Prostate gland (tissue), 2 donors: Measurements from ENCODE around the gene IMMP2L. TPM values are rescaled to one million over a fixed set of nuclear protein-coding genes. Genes with fewer than 3 reads are reported as not detected.
A peak's percentile ranks its signal among the peaks of the same experiment; 100 is the strongest.

Source experiments
- DNase-seq: peaks from one replicate; pipeline ENCODE4 v3.0.0-alpha.2; 2019; ENCODE audit warnings: low spot score
- H3K27ac ChIP-seq, 2 donors: fragments of 200-600 bp; sonication (generic); 2 replicates each; pipeline ENCODE4 v1.5.1; 2017 to 2019
- H3K27me3 ChIP-seq: fragments of 200-600 bp; sonication (generic); replicated peaks from 2 replicates; pipeline ENCODE4 v1.5.1; 2019; ENCODE audit not compliant: insufficient read depth
- H3K36me3 ChIP-seq, 2 donors: fragments of 200-600 bp; sonication (generic); 1 replicate in 1 of 2; 2 replicates in 1 of 2; pipeline versions ENCODE4 v1.5.1 to v1.8.1; 2017 to 2019
- H3K4me1 ChIP-seq: fragments of 200-600 bp; sonication (generic); replicated peaks from 2 replicates; pipeline ENCODE4 v1.5.1; 2019
- H3K4me3 ChIP-seq, 2 donors: fragments of 200-600 bp; sonication (generic); 2 replicates each; pipeline ENCODE4 v1.5.1; 2017 to 2019
- H3K9me3 ChIP-seq: fragments of 200-600 bp; sonication (generic); 2 replicates; pipeline ENCODE4 v1.5.1; 2017
- POLR2A ChIP-seq: fragments of 450-650 bp; IDR thresholded peaks from one replicate; pipeline ENCODE4 v1.6.1; 2016; ENCODE audit warnings: antibody characterized with exemption, mild to moderate bottlenecking
- POLR2AphosphoS5 ChIP-seq: sonication (generic); formaldehyde crosslinking; IDR thresholded peaks from one replicate; pipeline ENCODE4 v1.6.1; 2017; ENCODE audit warnings: antibody characterized with exemption
- WGBS: methylation state at CpG from one replicate; pipeline ENCODE4 v1.1.5; 2018; 5-methylcytosine and 5-hydroxymethylcytosine counted together
- intact Hi-C: fragments of 100-400 bp; cut with DNase I; formaldehyde crosslinking; loops from one replicate; pipeline ENCODE4 v1.14.2; 2022
- total RNA-seq, 2 donors: library from RNA; depleted of rRNA; stranded (reverse); fragments of >200 nt; gene quantifications; one replicate each; pipeline ENCODE4 v1.1.0, GENCODE V29; 2016
- TF ChIP-seq, protein P1 (sequence below), 4 experiments: fragments of 200-600 bp in 2 of 4; fragments of 450-650 bp in 2 of 4; sonication (generic) in 2 of 4; IDR thresholded peaks; 1 replicate in 3 of 4; 2 replicates in 1 of 4; pipeline ENCODE4 v1.5.1; 2016 to 2019; ENCODE audit warnings: antibody characterized with exemption in 4 of 4, mild to moderate bottlenecking in 2 of 4, moderate library complexity in 2 of 4

IMMP2L gene
- total RNA-seq, 2 donors from 2014 or later: 16.9 to 20.4 TPM

DNA sequence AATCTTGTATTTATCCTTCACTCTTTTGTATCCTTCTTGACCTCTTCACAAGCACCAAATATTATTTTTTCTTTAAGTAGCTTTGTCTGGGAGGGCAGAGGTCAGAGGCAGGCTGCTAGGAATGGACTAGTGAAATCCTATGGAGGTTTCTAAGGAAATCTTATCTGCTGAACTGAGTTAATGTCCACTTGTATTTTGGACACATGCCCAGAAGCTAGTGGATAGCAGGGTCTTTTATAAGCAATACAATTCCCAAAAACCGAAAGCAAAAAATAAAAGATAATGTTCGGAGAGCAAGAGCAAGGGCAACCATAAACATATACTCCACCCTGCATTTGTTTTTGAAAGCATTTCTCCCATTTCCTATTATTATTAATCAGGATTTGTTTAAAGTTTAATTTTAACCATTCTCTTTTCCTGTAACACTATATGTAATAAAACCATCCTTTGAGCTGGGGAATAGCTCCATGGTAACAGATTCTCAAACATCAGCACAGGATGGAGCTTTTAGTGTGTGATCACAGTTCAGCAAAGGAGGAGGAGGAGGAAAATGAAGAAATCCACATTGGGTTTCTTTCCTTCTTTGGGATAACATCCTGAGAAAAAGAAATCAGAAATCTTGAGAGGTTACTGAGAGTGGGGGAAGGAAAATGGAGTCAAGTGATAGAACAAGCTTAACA, 799.6 kb downstream of the IMMP2L start:
- H3K27ac ChIP-seq: no peak overlapping the region
- H3K9me3 ChIP-seq: no peaks in the 10 kb centered on the region
- no peaks in the 10 kb centered on the region for H3K27me3 ChIP-seq
- H3K36me3 ChIP-seq: no peaks in the 10 kb centered on the region
- 64% methylated on average over 2 of the region's 2 CpGs for WGBS
- no peaks in the 10 kb centered on the region for H3K4me1 ChIP-seq
- intact Hi-C loops: no loop called here
- no peak for DNase-seq
- TF ChIP-seq POLR2AphosphoS5 (no peak), POLR2A (no peak)
- TF ChIP-seq, protein P1, sequence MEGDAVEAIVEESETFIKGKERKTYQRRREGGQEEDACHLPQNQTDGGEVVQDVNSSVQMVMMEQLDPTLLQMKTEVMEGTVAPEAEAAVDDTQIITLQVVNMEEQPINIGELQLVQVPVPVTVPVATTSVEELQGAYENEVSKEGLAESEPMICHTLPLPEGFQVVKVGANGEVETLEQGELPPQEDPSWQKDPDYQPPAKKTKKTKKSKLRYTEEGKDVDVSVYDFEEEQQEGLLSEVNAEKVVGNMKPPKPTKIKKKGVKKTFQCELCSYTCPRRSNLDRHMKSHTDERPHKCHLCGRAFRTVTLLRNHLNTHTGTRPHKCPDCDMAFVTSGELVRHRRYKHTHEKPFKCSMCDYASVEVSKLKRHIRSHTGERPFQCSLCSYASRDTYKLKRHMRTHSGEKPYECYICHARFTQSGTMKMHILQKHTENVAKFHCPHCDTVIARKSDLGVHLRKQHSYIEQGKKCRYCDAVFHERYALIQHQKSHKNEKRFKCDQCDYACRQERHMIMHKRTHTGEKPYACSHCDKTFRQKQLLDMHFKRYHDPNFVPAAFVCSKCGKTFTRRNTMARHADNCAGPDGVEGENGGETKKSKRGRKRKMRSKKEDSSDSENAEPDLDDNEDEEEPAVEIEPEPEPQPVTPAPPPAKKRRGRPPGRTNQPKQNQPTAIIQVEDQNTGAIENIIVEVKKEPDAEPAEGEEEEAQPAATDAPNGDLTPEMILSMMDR (IDR thresholded peaks at IDR 0.05): no peak
- H3K4me3 ChIP-seq: no peak overlapping the region

DNA sequence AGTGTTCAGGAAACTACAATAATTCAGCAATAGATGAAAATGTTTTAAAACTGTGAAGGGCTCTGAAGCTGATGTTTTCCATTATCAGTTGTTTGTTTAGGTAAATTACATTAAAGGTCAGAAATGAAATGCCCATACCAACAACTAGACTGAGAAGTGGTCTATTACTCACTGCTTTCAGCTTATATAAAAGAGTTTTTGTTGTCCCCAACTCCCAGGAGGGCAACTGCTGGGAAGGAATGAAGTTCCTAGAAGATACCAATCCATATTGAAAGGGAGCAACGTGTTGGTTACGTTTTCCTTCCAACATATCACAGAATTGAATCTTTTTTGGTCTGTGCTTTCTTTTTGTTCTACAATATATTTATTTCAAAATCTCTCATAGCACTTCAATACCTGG, 802.0 kb downstream of the IMMP2L start:
- intact Hi-C loops: no loop called here
- Histone ChIP-seq H3K4me3 (no peak overlapping the region), H3K27ac (no peak overlapping the region), H3K27me3 (no peaks in the 10 kb centered on the region), H3K36me3 (no peaks in the 10 kb centered on the region), H3K4me1 (no peaks in the 10 kb centered on the region), H3K9me3 (no peaks in the 10 kb centered on the region)
- WGBS: 96% methylated on average over 2 of the region's 2 CpGs
- DNase-seq: no peak
- TF ChIP-seq, protein P1 (IDR thresholded peaks at IDR 0.05): no peak
- no peak for TF ChIP-seq POLR2A
- no peak for TF ChIP-seq POLR2AphosphoS5

DNA sequence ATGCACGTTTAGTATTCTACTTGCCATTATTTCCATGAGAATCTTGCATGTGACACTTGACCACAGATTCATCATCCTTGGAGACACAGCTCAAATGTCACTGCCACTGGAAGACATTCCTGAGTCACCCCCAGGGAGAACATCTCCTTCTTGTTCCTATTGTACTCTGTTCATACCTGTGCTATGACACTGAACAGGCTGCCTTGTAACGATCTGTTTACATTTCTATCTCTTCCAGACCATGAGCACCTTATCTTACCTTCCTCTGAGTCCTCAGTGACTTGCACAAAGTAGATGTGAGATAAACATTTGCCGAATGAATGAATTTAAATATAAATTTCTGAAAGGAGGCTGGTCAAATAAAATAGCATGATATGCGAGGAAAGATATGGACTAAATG, 803.2 kb downstream of the IMMP2L start:
- TF ChIP-seq, protein P1 (IDR thresholded peaks at IDR 0.05): no peak
- TF ChIP-seq POLR2A (no peak), POLR2AphosphoS5 (peak; percentile 39)
- Histone ChIP-seq H3K27ac (no peak overlapping the region), H3K4me1 (no peaks in the 10 kb centered on the region), H3K36me3 (no peaks in the 10 kb centered on the region), H3K27me3 (no peaks in the 10 kb centered on the region), H3K9me3 (no peaks in the 10 kb centered on the region), H3K4me3 (no peak overlapping the region)
- peak; percentile 10 for DNase-seq
- intact Hi-C loops: no loop called here
- WGBS: 59% methylated on average over 4 of the region's 4 CpGs

DNA sequence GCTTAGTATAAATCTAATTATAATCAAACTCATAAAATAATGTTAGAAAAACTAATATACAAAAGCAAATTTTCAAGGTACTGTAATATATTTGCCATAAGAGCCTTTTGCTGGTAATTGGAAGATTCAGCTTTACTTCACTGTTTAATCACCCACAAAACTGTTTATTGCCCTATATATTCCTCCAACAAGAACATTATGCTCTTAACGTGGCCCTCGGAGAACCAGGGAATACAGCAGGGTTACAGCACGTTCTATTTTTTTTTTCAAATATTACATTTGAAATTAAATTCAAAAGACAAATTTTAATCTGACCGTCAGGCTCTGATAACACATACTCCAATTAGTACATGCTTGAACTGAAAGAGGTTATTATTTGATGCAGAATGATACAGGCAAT, 807.6 kb downstream of the IMMP2L start:
- TF ChIP-seq, protein P1 (IDR thresholded peaks at IDR 0.05): no peak
- peak; percentile 58 for TF ChIP-seq POLR2AphosphoS5
- no peak for TF ChIP-seq POLR2A
- Histone ChIP-seq H3K27me3 (no peaks in the 10 kb centered on the region), H3K4me1 (no peaks in the 10 kb centered on the region), H3K4me3 (no peak overlapping the region), H3K36me3 (no peaks in the 10 kb centered on the region), H3K27ac (no peak overlapping the region), H3K9me3 (no peaks in the 10 kb centered on the region)
- 39% methylated on average over 4 of the region's 4 CpGs for WGBS
- intact Hi-C loops: no loop called here
- no peak for DNase-seq

DNA sequence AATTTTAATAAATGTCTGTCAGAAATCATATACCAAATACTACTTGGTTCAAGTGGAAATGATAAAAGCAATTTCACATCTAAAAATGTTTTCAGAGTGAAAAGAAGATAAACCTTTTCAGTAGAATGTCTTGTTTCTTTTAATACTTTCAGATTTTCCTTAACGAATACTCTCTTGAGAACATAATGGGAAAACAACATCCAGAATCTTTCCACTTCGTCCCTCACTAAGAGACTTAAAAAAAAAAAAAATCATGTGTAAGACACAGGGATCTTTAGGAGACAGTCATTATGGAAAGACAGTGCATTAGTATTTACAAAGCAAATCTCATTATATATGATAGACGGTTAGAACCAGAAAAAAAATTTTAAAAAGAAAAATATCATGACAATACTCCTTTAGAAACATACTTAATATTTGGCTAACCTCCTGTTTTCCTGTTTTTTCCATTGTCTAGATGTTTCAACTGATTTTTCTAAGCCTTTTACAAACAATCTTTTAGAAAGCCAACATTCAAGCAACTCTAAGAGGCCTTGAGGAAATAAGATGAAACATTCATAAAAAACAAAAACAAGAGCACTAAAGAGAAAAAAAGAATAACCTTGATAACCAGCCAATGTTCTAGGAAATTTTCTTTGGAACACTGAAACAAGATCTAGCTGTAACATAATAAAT, 811.2 kb downstream of the IMMP2L start:
- H3K27me3 ChIP-seq: no peaks in the 10 kb centered on the region
- DNase-seq: no peak
- H3K27ac ChIP-seq: no peak overlapping the region
- no peaks in the 10 kb centered on the region for H3K36me3 ChIP-seq
- 60% methylated on average over 3 of the region's 3 CpGs for WGBS
- TF ChIP-seq POLR2A (no peak), POLR2AphosphoS5 (no peak)
- TF ChIP-seq, protein P1 (IDR thresholded peaks at IDR 0.05): no peak
- no peaks in the 10 kb centered on the region for H3K4me1 ChIP-seq
- intact Hi-C loops: no loop called here
- no peaks in the 10 kb centered on the region for H3K9me3 ChIP-seq
- no peak overlapping the region for H3K4me3 ChIP-seq
